Sigmoid colon (tissue), 4 donors: ENCODE data around the gene CRYBG1.

ENCODE experiments used
- EP300 ChIP-seq, 4 donors: sonication (generic); formaldehyde crosslinking; IDR thresholded peaks; one replicate each; pipeline ENCODE4 v1.6.1; 2017; ENCODE audit warnings: antibody characterized with exemption in 4 of 4
- TF ChIP-seq, protein P1 (sequence below), 4 experiments: fragments of 450-650 bp in 3 of 4; fragments of 200-600 bp in 1 of 4; IDR thresholded peaks; one replicate each; pipeline ENCODE4 v1.5.1; 2016 to 2019; ENCODE audit warnings: antibody characterized with exemption in 4 of 4, mild to moderate bottlenecking in 3 of 4, moderate library complexity in 2 of 4

DNA sequence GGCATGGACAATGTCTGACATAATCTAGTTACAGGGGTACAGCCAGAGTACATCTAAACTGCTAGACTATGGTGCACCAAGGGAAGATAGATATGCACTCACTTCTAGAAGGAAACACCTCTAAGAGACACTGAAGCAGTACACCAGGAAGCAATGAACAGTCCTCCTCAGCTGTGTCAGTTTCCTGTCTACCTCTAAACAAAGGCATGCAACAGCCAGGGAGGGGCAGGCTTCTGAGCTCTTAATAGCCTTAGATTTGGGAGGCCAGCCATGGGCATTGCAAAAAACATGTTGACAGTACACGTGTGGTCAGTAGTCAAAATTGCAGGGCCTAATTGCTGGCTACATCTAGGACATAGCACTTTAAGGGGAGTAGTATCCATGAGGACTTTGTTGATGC lies 21.4 kb downstream of the CRYBG1 start:
- TF ChIP-seq, protein P1, sequence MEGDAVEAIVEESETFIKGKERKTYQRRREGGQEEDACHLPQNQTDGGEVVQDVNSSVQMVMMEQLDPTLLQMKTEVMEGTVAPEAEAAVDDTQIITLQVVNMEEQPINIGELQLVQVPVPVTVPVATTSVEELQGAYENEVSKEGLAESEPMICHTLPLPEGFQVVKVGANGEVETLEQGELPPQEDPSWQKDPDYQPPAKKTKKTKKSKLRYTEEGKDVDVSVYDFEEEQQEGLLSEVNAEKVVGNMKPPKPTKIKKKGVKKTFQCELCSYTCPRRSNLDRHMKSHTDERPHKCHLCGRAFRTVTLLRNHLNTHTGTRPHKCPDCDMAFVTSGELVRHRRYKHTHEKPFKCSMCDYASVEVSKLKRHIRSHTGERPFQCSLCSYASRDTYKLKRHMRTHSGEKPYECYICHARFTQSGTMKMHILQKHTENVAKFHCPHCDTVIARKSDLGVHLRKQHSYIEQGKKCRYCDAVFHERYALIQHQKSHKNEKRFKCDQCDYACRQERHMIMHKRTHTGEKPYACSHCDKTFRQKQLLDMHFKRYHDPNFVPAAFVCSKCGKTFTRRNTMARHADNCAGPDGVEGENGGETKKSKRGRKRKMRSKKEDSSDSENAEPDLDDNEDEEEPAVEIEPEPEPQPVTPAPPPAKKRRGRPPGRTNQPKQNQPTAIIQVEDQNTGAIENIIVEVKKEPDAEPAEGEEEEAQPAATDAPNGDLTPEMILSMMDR (IDR thresholded peaks at IDR 0.05): no peak
- no peak for TF ChIP-seq EP300 (IDR thresholded peaks at IDR 0.05)
